NCI-H774 (cell line): ENCODE results near the gene SULT2B1.

Source experiments
- DNase-seq: peaks from one replicate; lab custom pipeline; 2025; lab: John Stamatoyannopoulos, UW

Gene SULT2B1

GRCh38 chr19:48600679-48601417, 48.9 kb downstream of the SULT2B1 start:
- DNase-seq: no peak

DNA sequence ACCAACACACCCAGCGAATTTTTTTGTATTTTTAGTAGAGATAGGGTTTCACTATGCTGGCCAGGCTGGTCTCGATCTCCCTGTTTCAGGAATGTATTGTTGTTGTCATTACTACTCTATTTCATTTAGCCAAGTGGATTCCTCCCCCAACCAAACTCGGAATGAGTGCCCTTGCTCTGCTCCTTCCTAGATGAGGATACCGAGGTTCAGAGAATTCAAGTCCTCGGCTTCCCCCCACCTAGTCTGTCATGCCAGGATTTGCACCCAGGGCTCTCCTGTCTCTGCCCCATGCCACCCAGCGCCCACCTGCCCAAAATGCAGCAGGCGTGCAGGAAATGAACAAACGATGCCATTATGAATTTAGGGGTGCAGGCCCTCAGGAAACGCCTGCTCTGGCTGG, 51.0 kb downstream of the SULT2B1 start:
- DNase-seq: no peak

DNA sequence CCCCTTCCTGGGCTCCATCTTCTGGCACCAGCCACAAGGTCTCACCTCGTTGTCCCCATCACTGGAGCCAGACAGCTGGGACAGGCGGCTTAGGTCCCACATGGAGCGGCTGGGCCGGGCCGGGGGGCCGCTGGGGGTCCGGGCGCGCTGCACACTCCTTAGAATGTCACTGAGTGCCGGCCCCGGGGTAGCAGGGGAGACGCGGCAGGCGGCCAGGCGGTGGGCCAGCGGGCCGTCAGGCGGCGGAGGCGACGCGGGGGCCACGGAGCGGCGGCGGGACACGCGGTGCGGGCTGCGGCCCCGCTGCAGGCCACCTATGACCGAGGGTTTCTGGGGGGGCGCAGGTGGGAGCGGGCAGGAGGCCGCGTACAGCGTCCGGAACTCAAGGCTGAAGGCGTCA, 51.5 kb downstream of the SULT2B1 start:
- DNase-seq: no peak

- DNase-seq: no peak
Observed at GRCh38 chr19:48603850-48604249, 51.9 kb downstream of the SULT2B1 start.

DNA sequence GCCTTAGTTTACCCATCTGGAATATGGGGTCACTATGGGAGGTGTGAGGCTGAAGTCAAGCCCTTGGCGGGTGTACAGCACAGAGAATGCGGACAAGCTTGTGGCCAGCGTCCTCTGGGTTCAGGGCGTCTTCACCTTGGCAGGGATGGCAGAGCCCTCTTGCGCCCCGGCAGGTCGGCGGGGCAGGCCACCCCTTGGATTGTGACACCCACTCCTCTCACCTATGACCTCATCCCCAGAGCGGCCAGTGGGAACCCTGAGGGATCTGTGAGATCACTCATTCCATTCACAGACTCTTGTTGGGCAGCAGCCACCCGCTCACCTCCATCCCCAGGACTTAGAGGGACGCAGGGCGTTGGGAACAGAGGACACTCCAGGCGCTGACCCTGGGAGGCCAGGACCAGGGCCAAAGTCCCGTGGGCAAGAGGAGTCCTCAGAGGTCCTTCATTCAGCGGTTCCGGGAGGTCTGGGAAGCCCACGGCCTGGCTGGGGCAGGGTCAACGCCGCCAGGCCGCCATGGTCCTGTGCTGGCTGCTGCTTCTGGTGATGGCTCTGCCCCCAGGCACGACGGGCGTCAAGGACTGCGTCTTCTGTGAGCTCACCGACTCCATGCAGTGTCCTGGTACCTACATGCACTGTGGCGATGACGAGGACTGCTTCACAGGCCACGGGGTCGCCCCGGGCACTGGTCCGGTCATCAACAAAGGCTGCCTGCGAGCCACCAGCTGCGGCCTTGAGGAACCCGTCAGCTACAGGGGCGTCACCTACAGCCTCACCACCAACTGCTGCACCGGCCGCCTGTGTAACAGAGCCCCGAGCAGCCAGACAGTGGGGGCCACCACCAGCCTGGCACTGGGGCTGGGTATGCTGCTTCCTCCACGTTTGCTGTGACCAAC, 54.7 kb downstream of the SULT2B1 start, which contains the start of gene SPACA4:
SPACA4 (plus strand) TSS at position 280 of the 896 bp plus-strand sequence; CDS start at position 517, 237 bp downstream.
- no peak for DNase-seq

- DNase-seq: no peak
Observed at GRCh38 chr19:48607359-48607755, 55.4 kb downstream of the SULT2B1 start.

GRCh38 chr19:48608798-48609263, 56.9 kb downstream of the SULT2B1 start:
- peak; percentile 38 for DNase-seq

DNA sequence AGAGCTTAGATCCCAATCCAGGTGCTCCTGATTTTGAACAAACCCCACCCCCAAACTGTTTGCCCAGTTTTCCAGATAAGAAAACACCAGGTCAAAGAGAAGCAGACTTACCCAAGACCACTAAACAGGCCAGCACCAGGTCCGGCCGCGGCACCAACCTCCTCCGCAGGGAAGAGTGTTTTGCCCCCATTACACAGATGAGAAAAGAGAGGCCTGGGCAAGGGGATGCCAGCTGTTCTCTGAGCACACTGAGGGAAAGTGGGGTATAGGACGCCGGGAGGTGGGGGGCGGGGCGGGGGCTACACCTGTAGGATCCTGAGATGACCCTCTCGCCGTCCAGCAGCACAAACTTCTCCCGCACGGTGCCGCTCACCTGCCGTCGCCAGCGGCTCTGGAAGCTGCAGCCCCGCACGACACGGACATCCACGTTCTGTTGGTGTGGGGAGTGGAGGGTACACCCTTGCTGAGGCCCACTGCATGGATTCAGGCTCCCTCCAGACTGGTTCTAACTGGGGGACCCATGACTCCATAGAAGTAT, 57.7 kb downstream of the SULT2B1 start:
- no peak for DNase-seq

DNA sequence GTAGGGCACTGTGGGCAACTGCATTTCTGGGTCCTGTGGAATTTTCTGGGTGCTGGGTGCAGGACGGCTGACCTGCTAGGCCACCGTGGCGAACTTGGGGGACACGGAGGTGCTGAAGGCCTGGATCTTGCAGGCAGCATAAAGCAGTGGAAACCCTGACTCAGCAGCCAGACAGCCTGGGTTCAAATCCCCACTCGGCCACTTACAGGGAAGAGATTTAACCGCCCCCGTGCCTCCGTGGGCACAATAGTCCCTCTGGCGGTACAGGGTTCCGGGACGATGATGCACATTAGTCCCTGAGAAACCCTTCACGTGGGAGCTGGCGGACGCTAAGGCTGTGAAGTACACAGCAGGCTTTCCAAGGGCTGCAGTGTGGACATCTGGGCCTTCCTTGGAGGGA, 59.9 kb downstream of the SULT2B1 start:
- no peak for DNase-seq

DNA sequence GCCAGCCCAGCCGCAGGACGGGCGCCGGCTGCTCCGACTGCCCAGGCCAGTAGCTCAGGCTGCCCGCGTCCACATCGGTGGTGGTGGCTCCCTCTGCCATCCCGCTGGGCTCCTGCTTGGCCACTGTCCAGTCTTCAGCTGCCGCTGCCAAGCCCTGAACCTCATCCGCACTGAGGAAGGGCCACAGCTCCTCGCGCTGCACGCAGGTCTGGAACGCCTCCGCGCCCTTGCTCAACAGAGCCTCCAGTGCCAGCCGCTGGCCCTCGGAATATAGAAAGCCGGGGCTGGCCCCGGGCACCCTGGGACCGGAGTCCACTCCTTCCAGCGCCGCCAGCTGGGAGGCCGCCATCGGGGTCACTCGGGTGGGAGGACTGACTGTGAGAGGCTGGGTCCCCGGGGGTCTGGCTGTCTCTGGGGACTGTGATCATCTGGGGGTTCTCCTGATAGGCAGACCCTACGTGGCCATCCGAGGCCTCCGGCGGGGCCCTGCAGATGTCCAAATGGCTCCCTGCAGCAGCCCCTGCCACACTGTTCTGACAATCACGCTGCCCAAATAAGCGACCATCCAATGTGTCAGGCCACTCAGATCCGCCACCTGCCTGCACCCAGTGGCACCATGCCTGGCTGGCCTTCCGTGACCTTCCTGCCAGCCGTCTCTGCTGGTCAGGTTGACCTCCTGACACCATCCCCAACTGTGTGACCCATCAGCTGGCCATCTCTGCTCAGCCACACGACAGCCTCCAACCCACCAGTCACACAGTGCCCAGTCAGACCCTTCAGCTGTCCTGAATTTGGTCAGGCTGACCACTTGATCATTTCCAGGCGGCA, 61.3 kb downstream of the SULT2B1 start:
- no peak for DNase-seq

- no peak for DNase-seq
Observed at GRCh38 chr19:48613852-48614435, 62.0 kb downstream of the SULT2B1 start.

DNA sequence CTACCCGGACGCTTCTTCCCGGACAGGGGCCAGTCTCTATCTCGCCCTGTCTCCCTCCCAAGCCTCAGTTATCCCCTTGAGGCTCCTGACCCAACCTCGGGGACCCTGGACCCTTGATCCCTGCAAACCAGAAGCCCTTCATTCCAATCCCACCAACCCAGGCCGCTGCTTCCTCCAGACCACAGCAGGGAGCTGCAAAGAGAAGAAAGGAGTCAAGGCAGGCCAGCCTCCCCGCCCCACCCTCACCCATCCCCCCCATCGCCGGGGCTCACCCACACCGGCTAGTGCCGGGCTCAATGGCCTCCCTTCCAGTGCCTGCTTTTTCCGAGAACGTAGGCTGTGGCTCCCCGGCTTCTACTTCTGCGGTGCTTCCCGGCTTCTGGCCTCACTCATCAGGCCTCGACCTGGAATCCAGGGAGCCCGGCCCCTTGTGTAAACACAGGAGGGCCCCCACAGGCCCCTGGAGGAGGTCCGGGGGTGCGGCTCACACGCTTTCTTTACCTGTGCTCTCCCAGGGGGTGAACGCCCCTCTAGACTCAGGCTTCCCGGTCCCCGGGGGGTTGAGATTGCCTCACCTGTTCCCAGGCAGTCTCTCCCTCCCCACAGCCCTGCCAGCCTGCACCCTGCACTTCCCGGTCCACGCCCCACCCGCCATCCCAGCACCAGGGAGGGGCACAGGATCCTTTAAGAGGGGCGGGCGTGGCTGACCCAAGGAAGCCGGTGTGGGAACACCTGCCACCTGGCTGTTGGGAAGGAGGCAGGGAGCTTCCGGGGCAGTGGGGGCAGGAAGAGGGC, 62.7 kb downstream of the SULT2B1 start, which contains the start of gene FAM83E:
FAM83E (minus strand) TSS at position 641 of the 795 bp plus-strand sequence. CDS start 1,704 bp downstream, outside the sequence.
- DNase-seq: no peak

GRCh38 chr19:48615231-48616040, 63.5 kb downstream of the SULT2B1 start:
- DNase-seq: no peak

DNA sequence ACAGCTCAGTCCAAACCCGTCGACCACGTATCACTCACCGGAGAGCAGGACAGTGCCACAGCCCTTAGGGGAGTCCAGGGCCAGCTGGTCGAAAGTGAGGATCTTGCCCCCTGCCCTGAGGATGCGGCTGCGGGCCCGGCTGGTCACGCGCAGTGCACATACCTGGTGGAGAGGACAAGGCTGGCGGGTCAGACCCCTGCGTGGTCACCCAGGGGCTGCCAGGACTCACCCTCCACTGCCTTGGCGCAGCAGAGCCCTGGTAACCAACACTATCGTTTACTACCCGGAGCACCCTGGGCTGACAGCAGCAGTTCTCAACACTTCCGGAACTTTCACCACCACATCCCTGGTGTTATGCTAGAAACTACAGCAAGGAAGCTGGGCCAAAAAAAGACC, 64.1 kb downstream of the SULT2B1 start:
- DNase-seq: no peak

DNA sequence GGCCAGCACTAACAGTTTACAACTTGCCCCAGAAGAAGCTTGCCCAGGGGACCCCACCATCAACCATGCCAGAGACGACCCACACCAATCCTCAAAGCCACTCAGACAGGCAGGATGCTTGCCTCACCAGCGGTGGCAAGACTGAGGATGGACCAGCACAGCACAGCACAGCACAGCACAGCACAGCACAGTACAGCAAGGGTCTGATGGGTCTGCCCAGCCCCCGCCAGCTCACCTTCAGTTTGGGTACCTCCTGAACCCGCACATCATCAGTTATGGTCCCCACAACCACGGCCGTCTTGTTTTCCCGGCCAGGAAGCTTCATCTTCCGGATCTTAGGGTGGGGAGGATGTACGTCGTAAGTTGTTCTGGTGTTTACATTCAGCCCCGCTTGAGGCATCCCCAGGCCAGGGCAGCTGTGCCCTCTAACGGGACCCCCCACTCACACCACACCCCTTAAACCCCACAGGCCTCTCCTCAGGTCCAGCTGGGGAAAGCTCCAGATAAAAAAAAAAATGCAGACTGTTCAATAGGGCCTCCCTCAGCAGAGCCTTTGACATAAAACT, 64.6 kb downstream of the SULT2B1 start:
- no peak for DNase-seq

DNA sequence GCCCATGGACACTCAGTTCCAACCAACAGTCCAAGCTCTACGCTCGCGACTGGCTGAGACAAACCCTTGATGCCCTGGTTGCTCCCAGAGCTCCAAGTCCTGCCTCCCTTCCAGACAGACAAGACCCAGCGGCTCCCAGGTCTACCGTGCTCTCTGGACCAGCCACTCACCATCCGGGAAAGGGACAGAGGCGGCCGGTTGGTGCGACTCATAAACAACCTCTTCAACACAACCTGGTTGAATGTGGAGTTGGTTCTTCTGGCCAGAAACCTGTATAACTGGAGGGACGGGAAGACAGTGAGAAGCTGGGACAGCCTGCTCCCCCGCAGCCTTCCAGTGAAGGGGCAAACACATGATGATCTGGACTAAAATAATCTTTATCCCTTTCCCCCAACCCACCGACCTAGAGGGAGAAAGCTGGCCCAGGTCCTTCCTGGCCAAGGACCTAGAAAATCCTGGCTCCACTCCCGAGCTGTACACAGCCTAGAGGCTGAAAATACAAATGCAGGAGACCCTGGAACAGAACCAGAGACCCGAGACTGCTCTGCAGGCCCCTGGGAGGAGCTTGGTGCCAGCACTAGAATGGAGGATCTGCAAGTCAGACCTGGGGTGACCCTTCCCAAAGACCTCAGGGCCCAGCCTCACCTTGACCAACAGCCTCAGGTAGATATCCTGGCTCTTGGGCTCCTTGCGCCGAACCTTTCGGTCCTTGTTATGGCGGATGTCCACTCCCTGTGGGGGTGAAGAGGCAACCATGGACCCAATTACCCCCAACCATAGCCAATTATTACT, 65.4 kb downstream of the SULT2B1 start:
- DNase-seq: no peak

DNA sequence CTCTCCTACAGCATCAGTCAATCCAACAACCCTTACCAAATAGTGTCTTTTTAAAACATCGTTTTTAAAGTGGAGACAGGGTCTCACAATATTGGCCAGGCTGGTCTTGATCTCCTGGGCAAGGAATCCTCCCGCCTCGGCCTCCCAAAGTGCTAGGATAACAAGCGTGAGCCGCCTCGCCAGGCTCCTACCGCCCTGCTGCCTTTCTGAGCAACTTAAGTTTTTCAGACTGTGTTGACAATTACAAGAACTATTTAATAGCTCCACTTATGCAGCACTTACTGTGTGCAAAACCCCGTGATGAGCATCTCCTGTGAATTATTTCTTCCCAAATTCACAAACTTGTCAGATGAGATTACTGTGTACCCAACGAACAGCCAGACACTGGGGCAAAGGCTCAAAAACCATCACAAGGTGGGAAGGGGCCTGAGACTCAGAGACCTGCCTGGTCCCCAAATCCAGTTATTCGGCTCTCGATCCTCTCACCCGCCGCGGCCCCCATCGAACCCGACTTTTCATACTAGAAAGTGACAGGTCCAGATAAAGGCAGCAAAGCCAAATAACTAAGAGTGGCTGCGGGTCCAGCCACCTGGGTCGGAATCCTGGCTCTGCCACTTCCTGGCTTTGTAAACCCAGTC, 66.4 kb downstream of the SULT2B1 start:
- DNase-seq: no peak
